ENCODE data around the gene INSRR.

INSRR gene

GRCh38 chr1:156894001-156894400, 35.1 kb upstream of the INSRR start:
- DNase-seq: no peak

- peak; percentile 83 for DNase-seq
These were observed 34.4 kb upstream of the INSRR start, which contains the start of gene PEAR1 for GRCh38 chr1:156893048-156893953. Gene PEAR1 (plus strand): TSS chr1:156893718. CDS start chr1:156903927, 10,209 bp downstream.

GRCh38 chr1:156892190-156893047, 33.5 kb upstream of the INSRR start:
- peak; percentile 96 for DNase-seq

GRCh38 chr1:156889802-156890580, 31.1 kb upstream of the INSRR start:
- DNase-seq: peak; percentile 87

GRCh38 chr1:156887734-156888133, 28.8 kb upstream of the INSRR start:
- DNase-seq: no peak

- no peak for DNase-seq
These were observed 28.4 kb upstream of the INSRR start for GRCh38 chr1:156887317-156887716.

GRCh38 chr1:156886583-156887281, 27.8 kb upstream of the INSRR start:
- no peak for DNase-seq

GRCh38 chr1:156885880-156886355, 27.0 kb upstream of the INSRR start:
- no peak for DNase-seq

- DNase-seq: no peak
These were observed 26.4 kb upstream of the INSRR start for GRCh38 chr1:156885314-156885713.

- peak; percentile 68 for DNase-seq
These were observed 25.8 kb upstream of the INSRR start for GRCh38 chr1:156884560-156885184.

- no peak for DNase-seq
These were observed 25.0 kb upstream of the INSRR start for GRCh38 chr1:156883919-156884318.

- DNase-seq: no peak
These were observed 23.6 kb upstream of the INSRR start for GRCh38 chr1:156882543-156882942.

- DNase-seq: no peak
These were observed 22.7 kb upstream of the INSRR start for GRCh38 chr1:156881663-156882062.

- DNase-seq: no peak
These were observed 22.2 kb upstream of the INSRR start for GRCh38 chr1:156881101-156881500.

- no peak for DNase-seq
These were observed 21.6 kb upstream of the INSRR start for GRCh38 chr1:156880473-156880872.

- no peak for DNase-seq
These were observed 21.0 kb upstream of the INSRR start for GRCh38 chr1:156879876-156880275.

GRCh38 chr1:156877433-156878170, 18.7 kb upstream of the INSRR start:
- DNase-seq: no peak

GRCh38 chr1:156876281-156876680, 17.4 kb upstream of the INSRR start:
- peak; percentile 80 for DNase-seq

GRCh38 chr1:156875341-156875615, 16.4 kb upstream of the INSRR start:
- no peak for DNase-seq

- DNase-seq: no peak
These were observed 15.8 kb upstream of the INSRR start for GRCh38 chr1:156874572-156875340.
